IMR-90 (cell line): ENCODE results near the gene MS4A15. TPM values are rescaled to one million over a fixed set of nuclear protein-coding genes. Genes with fewer than 3 reads are reported as not detected.

Source experiments
- ATAC-seq: fragments of 200-7000 bp; cut with Tn5 transposase; 2 replicates; pipeline ENCODE4 v1.9.1; 2020; ENCODE audit warnings: low read depth, mild to moderate bottlenecking, moderate library complexity
- BruUV-seq: library from RNA; stranded (reverse); fragments of 400-500 nt; replicated peaks from 2 replicates; lab custom pipeline; 2021; lab: Mats Ljungman, UMichigan
- CTCF ChIA-PET: fragments of 300-600 bp; formaldehyde crosslinking; extraction: SDS; loops from one replicate; lab custom pipeline; 2021; ENCODE audit warnings: antibody characterized with exemption; lab: Yijun Ruan, JAX
- POLR2A ChIA-PET: fragments of 300-600 bp; sonication (Branson Sonifier 250); formaldehyde crosslinking; loops from one replicate; lab custom pipeline; 2022; ENCODE audit warnings: antibody characterized with exemption; ENCODE audit not compliant: unreplicated experiment; lab: Charles Lee
- DNase-seq: peaks from one replicate; pipeline ENCODE4 v3.0.0; 2013
- H2AFZ ChIP-seq: replicated peaks from 2 replicates; pipeline ENCODE3; 2013; ENCODE audit warnings: low read length, mild to moderate bottlenecking; ENCODE audit not compliant: poor library complexity
- H2AK5ac ChIP-seq: 2 replicates; pipeline ENCODE4 v1.6.1; 2013; ENCODE audit warnings: low read depth, low read length, inconsistent platforms
- H2AK9ac ChIP-seq: replicated peaks from 2 replicates; pipeline ENCODE3; 2013; ENCODE audit warnings: mild to moderate bottlenecking, low read depth, low read length, moderate library complexity; ENCODE audit not compliant: poor library complexity
- H2BK120ac ChIP-seq: 2 replicates; pipeline ENCODE4 v1.6.1; 2013; ENCODE audit warnings: low read depth, low read length, inconsistent platforms
- H2BK15ac ChIP-seq: 3 replicates; pipeline ENCODE4 v1.6.1; 2013; ENCODE audit warnings: low read depth, low read length, inconsistent platforms
- H2BK20ac ChIP-seq: 2 replicates; pipeline ENCODE4 v1.6.1; 2013; ENCODE audit warnings: low read depth, mild to moderate bottlenecking, inconsistent platforms, low read length, moderate library complexity
- H2BK5ac ChIP-seq: 2 replicates; pipeline ENCODE4 v1.6.1; 2013; ENCODE audit warnings: mild to moderate bottlenecking, low read depth, low read length, inconsistent platforms; ENCODE audit not compliant: poor library complexity, severe bottlenecking
- H3K14ac ChIP-seq: replicated peaks from 2 replicates; pipeline ENCODE4 v1.6.1; 2013; ENCODE audit warnings: low read depth, low read length, inconsistent platforms
- H3K18ac ChIP-seq: 2 replicates; pipeline ENCODE4 v1.6.1; 2013; ENCODE audit warnings: low read depth, low read length, control low read depth
- H3K23ac ChIP-seq: 2 replicates; pipeline ENCODE4 v1.6.1; 2013; ENCODE audit warnings: low read depth, low read length, inconsistent platforms
- H3K27ac ChIP-seq: 2 replicates; pipeline ENCODE4 v1.5.1; 2013; ENCODE audit warnings: mild to moderate bottlenecking, control low read depth, low read length; ENCODE audit not compliant: insufficient read depth
- H3K27me3 ChIP-seq: 2 replicates; pipeline ENCODE4 v1.6.1; 2013; ENCODE audit warnings: low read length; ENCODE audit not compliant: control insufficient read depth, insufficient read depth
- H3K36me3 ChIP-seq: 2 replicates; pipeline ENCODE4 v1.6.1; 2013; ENCODE audit warnings: low read length, mixed read lengths; ENCODE audit not compliant: control insufficient read depth, insufficient read depth
- H3K4ac ChIP-seq: 2 replicates; pipeline ENCODE4 v1.6.1; 2013; ENCODE audit warnings: low read depth, low read length, inconsistent platforms
- H3K4me1 ChIP-seq: 2 replicates; pipeline ENCODE4 v1.6.1; 2013; ENCODE audit warnings: low read length, mixed read lengths; ENCODE audit not compliant: control insufficient read depth, insufficient read depth
- H3K4me2 ChIP-seq: 2 replicates; pipeline ENCODE4 v1.6.1; 2013; ENCODE audit warnings: low read depth, mild to moderate bottlenecking, control low read depth, low read length, moderate library complexity
- H3K4me3 ChIP-seq: 2 replicates; pipeline ENCODE4 v1.5.1; 2013; ENCODE audit warnings: low read depth, mild to moderate bottlenecking, control low read depth, low read length, moderate library complexity; ENCODE audit not compliant: insufficient read depth
- H3K56ac ChIP-seq: 2 replicates; pipeline ENCODE4 v1.6.1; 2013; ENCODE audit warnings: low read length, inconsistent platforms; ENCODE audit not compliant: insufficient read depth; ENCODE audit errors: extremely low read depth
- H3K79me1 ChIP-seq, 2 experiments: 2 replicates each; pipeline ENCODE4 v1.6.1; 2013; ENCODE audit warnings: low read length in 2 of 2, inconsistent platforms in 1 of 2, low read depth in 1 of 2
- H3K9ac ChIP-seq: 2 replicates; pipeline ENCODE4 v1.6.1; 2013; ENCODE audit warnings: low read depth, low read length, control low read depth
- H3K9me1 ChIP-seq: 2 replicates; pipeline ENCODE4 v1.6.1; 2013; ENCODE audit warnings: low read length, inconsistent platforms; ENCODE audit not compliant: insufficient read depth
- H3K9me3 ChIP-seq: 2 replicates; pipeline ENCODE4 v1.6.1; 2013; ENCODE audit warnings: low read length; ENCODE audit not compliant: control insufficient read depth, insufficient read depth
- H4K20me1 ChIP-seq: 2 replicates; pipeline ENCODE4 v1.6.1; 2013; ENCODE audit warnings: low read length, inconsistent platforms; ENCODE audit not compliant: insufficient read depth
- H4K5ac ChIP-seq: 2 replicates; pipeline ENCODE4 v1.6.1; 2013; ENCODE audit warnings: mild to moderate bottlenecking, low read depth, low read length, control low read depth
- H4K8ac ChIP-seq, 2 experiments: 2 replicates each; pipeline ENCODE4 v1.6.1; 2013; ENCODE audit warnings: low read depth in 2 of 2, low read length in 2 of 2, control low read depth in 1 of 2, inconsistent platforms in 1 of 2
- H4K91ac ChIP-seq: 2 replicates; pipeline ENCODE4 v1.6.1; 2013; ENCODE audit warnings: low read depth, low read length, inconsistent platforms; ENCODE audit not compliant: insufficient read depth
- BHLHE40 ChIP-seq: fragments of 150-350 bp; IDR thresholded peaks from 2 replicates; pipeline ENCODE4 v1.6.1; 2016; ENCODE audit warnings: mild to moderate bottlenecking, low read depth, low read length
- CEBPB ChIP-seq: IDR thresholded peaks from 2 replicates; pipeline ENCODE4 v1.6.1; 2012; ENCODE audit warnings: low read depth, low read length, improper control_type of control experiment
- CHD1 ChIP-seq: IDR thresholded peaks from 2 replicates; pipeline ENCODE4 v1.6.1; 2012; ENCODE audit warnings: low read depth, low read length, improper control_type of control experiment
- CTCF ChIP-seq: conservative IDR thresholded peaks from 2 replicates; pipeline ENCODE4 v1.5.1; 2012; ENCODE audit warnings: mild to moderate bottlenecking, low read depth, low read length, improper control_type of control experiment
- FOS ChIP-seq: fragments of 150-350 bp; IDR thresholded peaks from 2 replicates; pipeline ENCODE4 v1.6.1; 2016; ENCODE audit warnings: low read depth, low read length
- MAFK ChIP-seq: IDR thresholded peaks from 2 replicates; pipeline ENCODE4 v1.6.1; 2012; ENCODE audit warnings: low read depth, low read length, improper control_type of control experiment
- MXI1 ChIP-seq: IDR thresholded peaks from 2 replicates; pipeline ENCODE4 v1.6.1; 2012; ENCODE audit warnings: low read depth, mild to moderate bottlenecking, low read length, moderate library complexity, borderline replicate concordance
- NFE2L2 ChIP-seq: fragments of 150-350 bp; IDR thresholded peaks from 2 replicates; pipeline ENCODE4 v1.6.1; 2016; ENCODE audit warnings: low read depth, mild to moderate bottlenecking, low read length
- RAD21 ChIP-seq: IDR thresholded peaks from 2 replicates; pipeline ENCODE4 v1.6.1; 2012; ENCODE audit warnings: low read length, improper control_type of control experiment
- RCOR1 ChIP-seq: IDR thresholded peaks from 2 replicates; pipeline ENCODE4 v1.6.1; 2012; ENCODE audit warnings: mild to moderate bottlenecking, low read length, improper control_type of control experiment; ENCODE audit not compliant: insufficient replicate concordance
- USF2 ChIP-seq: fragments of 150-350 bp; IDR thresholded peaks from 2 replicates; pipeline ENCODE4 v1.6.1; 2017; ENCODE audit warnings: mild to moderate bottlenecking, antibody characterized with exemption, low read length, low read depth
- WGBS, 2 experiments: methylation state at CpG; one replicate each; pipeline versions ENCODE4 v1.1.5 to v1.1.7; 2013; ENCODE audit warnings: missing lambda C conversion rate in 2 of 2; ENCODE audit not compliant: insufficient read length in 1 of 2; ENCODE audit errors: extremely low coverage in 2 of 2; 5-methylcytosine and 5-hydroxymethylcytosine counted together
- dilution Hi-C: fragments of 300-500 bp; cut with HindIII; formaldehyde crosslinking; loops from one replicate; pipeline ENCODE4 v1.14.3; 2018; ENCODE audit warnings: low sequenced_read_pairs; ENCODE audit not compliant: unreplicated experiment
- in situ Hi-C: fragments of 300-500 bp; cut with MboI; formaldehyde crosslinking; loops from 3 replicates; pipeline ENCODE4 v1.14.3; 2019; ENCODE audit warnings: low sequenced_read_pairs, inconsistent platforms, mixed read lengths
- intact Hi-C: fragments of 100-400 bp; cut with micrococcal nuclease; formaldehyde crosslinking; loops from 2 replicates; pipeline ENCODE4 v1.10.0; 2022
- polyA plus RNA-seq, 3 experiments: library from polyadenylated mRNA; depleted of rRNA; stranded (reverse); fragments of >200 nt; gene quantifications; 2 replicates each; pipeline ENCODE4 v1.2.3, GENCODE V29; 2012; ENCODE audit warnings: low replicate concordance in 1 of 3
- total RNA-seq: library from RNA; depleted of rRNA; stranded (reverse); fragments of >200 nt; gene quantifications from 2 replicates; pipeline ENCODE4 v1.2.3, GENCODE V29; 2012

Gene MS4A15
- total and polyA plus RNA-seq, 2 of the 4 experiments (the other 2 are of a cell fraction), result not detected

- Histone ChIP-seq H2AFZ (no peak overlapping the region), H3K27me3 (peaks cover 15% of the 10 kb centered on the region), H3K14ac (no peak overlapping the region), H2BK120ac (no peak overlapping the region), H2BK5ac (no peak overlapping the region), H3K4me3 (no peak overlapping the region), H3K4me1 (no peaks in the 10 kb centered on the region), H3K9me1 (no peaks in the 10 kb centered on the region), H3K4me2 (no peak overlapping the region), H4K20me1 (no peaks in the 10 kb centered on the region), H2AK9ac (no peak overlapping the region), H4K8ac (no peak overlapping the region), H3K36me3 (no peaks in the 10 kb centered on the region), H4K91ac (no peak overlapping the region), H3K18ac (no peak overlapping the region), H2AK5ac (no peak overlapping the region), H3K79me1 (no peaks in the 10 kb centered on the region), H3K4ac (no peak overlapping the region), H3K56ac (no peak overlapping the region), H3K9me3 (no peaks in the 10 kb centered on the region), H3K9ac (no peak overlapping the region), H2BK15ac (no peak overlapping the region), H4K5ac (no peak overlapping the region), H3K23ac (no peak overlapping the region), H3K27ac (no peak overlapping the region), H2BK20ac (no peak overlapping the region)
- in situ Hi-C loops, result no loop called here
- DNase-seq (no peak), ATAC-seq (no peak)
- intact Hi-C loops, result no loop called here
- 38% methylated on average over 1 of the region's 4 CpGs; no CpG with 5 or more reads in 1 of the 2 experiments for WGBS, 2 experiments
- TF ChIP-seq FOS (no peak), CEBPB (no peak), MAFK (no peak), CHD1 (no peak), MXI1 (no peak), NFE2L2 (no peak), RCOR1 (no peak), BHLHE40 (no peak), USF2 (no peak), CTCF (no peak), RAD21 (no peak)
- dilution Hi-C loops, result no loop called here
- no TSS peak for BruUV-seq
- ChIA-PET POLR2A (no interaction called here), CTCF (no interaction called here)
These were observed 12.6 kb downstream of the MS4A15 start for GRCh38 chr11:60769273-60769672.
